ENCODE measurements around the gene NEURL4.
"Not testable (repeated sequence)": the region's sequence is repeated elsewhere in the genome, so short reads cannot be mapped to it uniquely, and the experiment has no call there.

Gene NEURL4

DNA sequence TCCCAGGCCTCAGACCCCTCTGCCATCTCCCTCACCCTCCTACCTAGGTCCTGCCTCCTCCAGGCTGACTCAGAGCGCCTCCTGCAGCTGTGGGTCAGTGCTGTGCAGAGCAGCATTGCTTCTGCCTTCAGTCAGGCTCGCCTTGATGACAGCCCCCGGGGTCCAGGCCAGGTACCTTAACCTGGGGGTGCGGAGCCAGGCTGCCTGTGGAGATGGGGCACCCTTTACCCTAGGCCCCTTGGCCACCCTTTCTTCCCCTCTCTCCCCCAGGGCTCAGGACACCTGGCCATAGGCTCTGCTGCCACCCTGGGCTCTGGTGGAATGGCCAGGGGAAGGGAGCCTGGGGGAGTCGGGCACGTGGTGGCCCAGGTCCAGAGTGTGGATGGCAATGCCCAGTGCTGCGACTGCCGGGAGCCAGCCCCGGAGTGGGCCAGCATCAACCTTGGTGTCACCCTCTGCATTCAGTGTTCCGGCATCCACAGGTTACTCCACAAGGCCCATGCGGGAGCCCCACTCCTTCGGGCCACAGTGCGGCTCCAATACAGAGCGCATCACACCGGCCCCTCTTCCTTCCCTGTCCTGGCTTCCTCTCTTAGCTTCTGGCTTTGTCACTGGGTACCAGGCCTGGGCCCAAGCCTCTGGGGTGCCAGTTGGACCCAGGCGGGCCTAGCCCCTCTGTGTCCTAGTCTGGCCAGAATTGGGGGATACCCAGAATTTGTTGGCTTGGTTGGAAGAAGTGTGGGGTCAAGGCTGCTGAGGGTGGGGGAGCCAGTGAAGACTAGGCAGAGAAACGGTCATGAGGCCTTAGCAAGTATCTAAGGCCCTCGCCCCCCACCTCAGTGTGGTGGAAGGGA, 17.9 kb upstream of the NEURL4 start:
- DNase-seq, result no peak

DNA sequence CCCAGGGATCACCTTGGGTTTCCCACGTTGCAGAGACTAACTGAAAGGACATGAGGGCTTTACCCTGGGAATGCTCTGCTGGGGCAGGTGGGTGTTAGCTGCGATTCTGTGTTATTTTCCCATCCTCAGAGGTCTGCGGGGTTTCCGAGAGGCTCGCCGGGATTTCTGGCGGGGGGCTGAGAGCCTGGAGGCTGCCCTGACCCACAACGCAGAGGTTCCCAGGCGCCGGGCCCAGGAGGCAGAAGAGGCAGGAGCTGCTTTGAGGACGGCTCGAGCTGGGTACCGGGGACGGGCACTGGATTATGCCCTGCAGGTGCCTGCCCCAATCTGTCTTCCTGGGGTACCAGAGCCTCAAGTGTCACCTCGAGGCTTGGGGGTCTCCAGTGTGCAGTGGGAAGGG, 14.1 kb upstream of the NEURL4 start:
- DNase-seq, result no peak

DNA sequence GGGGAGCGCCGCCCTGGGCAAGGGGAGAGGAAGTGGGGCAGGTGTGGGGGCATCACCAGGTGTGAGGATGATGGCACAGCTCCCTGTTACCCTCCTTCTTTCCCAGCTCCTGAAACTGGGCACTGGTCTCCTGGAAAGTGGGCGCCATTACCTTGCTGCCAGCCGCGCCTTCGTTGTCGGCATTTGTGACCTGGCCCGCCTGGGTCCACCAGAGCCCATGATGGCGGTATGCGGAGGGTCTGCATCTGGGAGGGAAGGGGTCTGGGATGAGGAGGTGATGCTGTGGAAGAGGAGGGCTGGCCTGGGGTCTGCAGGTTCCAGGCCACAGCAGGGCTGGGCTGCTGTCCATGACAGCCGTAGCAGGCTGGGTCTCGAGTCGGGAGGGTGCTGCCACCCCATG, 12.7 kb upstream of the NEURL4 start:
- no peak for DNase-seq

DNA sequence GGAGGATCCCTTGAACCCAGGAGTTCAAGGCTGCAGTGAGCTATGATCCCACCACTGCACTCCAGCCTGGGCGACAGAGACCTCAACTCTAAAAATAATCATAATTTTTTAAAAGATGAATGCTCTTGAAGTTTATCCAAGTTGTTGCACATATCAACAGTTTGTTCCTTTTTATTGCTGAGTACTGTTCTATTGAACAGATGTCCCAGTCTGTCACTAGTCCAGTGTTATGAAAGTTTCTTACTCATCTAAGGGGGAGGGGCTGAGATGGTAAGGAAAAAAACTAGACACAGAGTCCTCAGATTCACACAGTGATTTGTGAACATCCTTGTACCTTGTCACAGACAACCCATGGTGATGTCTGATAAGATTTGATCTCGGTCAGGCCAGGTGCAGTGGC, 11.0 kb upstream of the NEURL4 start:
- DNase-seq, result no peak

DNA sequence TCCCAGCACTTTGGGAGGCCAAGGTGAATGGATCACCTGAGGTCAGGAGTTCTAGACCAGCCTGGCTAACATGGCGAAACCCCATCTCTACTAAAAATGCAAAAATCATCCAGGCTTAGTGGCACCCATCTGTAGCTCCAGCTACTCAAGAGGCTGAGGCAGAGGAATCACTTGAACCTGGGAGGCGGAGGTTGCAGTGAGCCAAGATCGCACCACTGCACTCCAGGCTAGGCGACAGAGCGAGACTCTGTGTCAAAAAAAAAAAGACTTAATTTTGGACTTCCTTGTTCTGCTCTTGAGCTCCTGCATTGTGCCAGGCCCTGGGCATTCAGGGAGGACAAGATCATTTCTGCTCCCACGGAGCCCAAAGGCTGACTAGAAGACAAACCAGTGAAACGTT, 8.5 kb upstream of the NEURL4 start:
- DNase-seq, result not testable (repeated sequence)

DNA sequence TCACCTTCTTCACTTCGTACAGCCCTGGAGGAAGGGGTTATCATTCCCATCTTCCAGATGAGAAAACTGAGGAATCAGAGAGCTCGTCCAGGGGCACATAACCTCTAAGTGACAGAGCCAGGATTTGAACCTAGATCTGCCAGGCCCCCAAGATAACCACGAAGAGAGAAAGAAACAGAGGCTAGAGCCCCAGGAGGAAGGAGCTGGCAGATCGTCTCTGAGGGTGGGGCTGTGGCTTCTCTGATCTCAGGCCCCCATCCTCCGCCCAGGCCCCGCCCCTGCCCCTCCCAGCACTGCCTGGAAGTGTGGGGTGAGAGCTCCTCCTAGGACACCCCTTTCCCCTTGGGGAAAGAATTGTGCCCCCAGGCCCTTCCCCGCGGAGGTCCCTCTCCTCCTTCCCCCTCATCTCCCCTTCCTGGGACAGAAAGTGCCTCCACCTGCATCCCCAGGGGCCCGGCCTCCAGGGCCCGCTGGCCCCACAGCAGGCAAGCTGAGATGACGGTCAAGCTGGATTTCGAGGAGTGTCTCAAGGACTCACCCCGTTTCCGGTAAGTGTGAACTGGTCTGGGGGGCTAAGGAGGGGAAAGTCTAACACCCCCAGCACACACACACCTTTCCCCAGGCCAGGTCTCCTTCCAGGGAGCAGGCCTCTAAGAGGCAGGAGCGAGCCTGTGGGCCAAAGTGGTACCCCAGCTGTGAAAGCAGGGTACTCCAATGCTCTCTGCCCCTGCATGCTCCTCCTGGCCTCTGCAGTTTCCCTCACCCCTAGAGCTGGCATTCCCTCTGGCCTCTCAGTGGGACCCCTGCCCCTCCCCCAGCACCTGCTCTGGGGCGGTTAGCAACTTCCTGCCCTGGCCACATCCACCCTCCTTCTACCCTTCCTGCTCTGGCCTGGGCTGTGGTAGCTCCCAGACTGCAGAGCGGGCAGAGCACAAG, 7.4 kb upstream of the NEURL4 start, which contains the start of gene ACAP1:
Gene ACAP1, plus strand, starts transcription at position 290 of the 936 bp plus-strand sequence. Its CDS starts 206 bp downstream, at position 496.
- DNase-seq, result peak; percentile 95

DNA sequence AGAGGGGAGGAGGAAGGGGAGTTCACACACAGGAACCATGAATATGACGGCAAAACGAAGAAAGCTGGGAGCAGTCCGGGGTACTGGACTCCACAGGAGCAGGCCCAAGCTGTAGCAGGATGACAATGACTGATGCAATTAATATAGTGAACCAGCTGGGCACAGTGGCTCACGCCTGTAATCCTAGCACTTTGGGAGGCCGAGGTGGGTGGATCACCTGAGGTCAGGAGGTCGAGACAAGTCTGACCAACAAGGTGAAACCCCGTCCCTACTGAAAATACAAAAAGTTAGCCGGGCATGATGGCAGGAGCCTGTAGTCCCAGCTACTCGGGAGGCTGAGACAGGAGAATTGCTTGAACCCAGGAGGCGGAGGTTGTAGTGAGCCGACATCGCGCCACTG, 6.6 kb upstream of the NEURL4 start:
- DNase-seq, result not testable (repeated sequence)

DNA sequence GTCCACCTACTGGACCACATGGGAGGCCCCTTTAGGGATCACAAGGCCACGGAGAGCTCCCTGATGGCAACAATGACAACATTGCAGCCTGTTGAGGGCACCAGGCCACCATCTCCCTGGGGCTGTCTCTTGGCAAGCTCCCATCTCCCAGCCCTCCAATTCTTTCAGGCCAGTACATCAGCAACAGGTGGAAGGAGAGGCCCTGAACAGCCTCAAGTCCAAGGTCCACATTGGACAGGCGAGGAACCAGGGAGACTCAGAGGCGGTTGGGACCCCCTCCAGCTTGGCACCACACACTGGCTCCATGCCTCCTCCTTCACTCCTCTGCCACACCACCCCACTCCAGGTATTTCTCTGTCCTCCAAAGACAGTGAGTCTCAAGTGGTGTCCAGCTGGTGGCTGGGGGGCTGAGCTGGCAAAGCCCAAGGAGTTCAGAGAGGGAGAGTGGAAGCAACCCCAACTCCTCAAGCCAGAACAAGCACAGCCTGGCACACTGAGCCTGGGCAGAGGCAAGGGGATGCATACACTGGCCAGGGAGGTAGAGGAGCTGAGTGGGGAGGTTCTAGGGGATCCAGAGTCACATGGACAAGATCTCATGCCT, 5.9 kb upstream of the NEURL4 start:
- DNase-seq, result no peak

DNA sequence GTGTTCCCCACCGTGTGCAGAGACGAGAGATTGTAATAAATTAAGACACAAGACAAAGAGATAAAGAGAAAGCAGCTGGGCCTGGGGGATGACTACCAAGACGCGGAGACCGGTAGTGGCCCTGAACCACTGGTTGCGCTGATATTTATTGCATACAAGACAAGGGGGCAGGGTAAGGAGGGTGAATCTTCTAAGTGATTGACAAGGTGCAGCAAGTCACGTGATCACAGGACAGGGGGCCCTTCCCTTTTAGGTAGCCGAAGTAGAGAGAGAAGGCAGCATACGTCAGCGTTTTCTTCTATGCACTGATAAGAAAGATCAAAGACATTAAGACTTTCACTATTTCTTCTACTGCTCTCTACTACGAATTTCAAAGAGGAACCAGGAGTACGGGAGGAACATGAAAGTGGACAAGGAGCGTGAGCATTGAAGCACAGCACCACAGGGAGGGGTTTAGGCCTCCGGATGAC, 3.5 kb upstream of the NEURL4 start:
- peak; percentile 56 for DNase-seq

DNA sequence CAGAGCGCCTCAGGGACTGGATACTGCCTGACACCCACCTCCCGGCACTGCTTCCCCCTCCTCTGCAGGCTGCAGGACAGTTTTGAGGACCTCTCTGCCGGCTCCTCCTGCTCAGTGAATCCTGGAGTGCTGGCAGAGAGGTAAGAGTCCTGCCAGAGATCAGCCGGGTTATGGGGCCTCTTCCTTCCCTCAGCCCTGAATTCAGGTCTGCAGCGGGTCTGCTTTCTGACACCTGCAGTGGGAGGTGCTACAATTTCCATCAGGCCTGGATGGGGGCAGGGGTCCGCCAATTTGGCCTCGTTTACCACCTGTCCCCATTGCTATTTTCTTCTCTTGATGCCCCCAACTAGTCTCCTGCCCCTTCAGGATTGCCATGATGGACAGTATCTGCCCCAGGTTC, 3.0 kb upstream of the NEURL4 start:
- no peak for DNase-seq

DNA sequence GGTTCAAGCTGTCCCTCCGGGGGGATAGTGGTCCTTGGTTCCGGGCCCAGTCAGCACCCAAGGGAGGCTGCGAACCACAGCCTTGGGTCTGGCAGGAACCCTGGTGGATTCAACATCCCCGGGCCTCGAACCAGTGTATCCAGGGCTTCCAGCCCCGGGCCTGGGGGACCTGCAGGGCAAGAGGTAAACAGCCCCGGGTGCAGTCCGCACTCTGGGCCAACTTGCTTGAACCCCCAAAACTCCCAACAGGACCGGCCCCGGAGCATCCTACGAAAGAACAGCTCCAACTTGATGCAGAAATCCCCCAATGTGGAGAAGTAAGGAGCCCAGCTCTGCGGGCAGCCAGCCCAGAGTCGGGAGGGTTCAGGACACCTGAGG, 1.5 kb upstream of the NEURL4 start:
- DNase-seq, result no peak

DNA sequence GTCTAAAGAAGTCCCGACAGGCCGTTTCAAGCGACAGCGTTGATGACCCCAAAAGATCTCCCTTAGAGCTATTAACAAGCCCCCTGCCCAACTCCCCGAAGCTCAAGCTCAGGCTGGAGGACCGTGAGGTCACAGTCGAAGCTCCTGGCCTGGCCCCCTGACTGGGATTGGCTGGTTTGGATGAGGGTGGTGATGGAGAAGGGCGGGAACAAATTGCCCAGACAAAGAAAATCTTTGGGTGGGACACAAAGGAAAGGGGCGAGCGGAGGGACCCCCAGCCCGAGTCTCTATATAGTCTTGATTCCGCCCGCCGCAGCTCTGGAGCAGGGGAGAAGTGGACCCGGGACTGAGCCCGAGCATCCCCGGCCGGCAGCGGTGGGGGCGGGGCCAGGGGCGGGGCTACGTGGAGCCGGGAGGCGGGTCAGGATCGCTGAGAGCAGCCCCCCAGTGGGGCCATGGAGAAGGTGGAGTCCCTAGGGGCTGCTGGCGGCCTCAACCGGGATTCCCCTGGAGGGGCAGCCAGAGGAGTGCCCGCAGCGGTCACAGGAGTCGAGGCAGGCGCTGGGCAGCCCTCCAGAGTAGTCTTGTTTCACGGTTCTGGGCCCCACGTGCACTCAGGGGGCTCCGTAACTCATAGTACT, 982 bp upstream of the NEURL4 start:
- DNase-seq, result peak; percentile 87

DNA sequence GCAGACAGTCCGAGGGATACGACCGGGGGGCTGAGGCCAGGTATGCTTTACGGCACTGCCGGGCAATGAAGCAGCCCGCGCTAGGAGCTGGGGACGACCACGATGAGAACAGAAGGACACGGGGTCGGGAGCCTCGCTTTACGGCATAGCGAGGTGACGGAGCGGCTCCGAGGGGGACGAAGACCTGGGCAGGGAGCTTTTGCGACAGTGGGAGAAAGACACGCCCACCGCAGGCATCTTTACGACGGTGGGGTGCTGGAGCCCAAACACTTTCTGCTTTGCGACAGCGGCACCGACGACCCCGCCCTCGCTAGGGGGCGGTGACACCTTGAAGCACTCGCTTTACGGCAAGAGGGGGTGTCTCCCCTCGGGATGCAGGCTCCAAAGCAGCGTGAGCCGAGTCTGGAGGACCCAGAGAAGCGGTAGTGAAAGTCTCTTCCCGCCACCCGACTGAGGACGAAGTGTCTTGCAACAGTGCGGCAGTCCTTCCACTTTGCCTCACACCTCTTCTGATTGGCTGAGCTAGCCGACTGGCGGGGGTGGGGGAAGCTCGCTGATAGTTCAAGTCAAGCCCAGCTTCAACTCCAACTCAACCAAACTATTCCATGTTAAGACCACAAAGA, 350 bp upstream of the NEURL4 start:
- DNase-seq, result peak; percentile 98

DNA sequence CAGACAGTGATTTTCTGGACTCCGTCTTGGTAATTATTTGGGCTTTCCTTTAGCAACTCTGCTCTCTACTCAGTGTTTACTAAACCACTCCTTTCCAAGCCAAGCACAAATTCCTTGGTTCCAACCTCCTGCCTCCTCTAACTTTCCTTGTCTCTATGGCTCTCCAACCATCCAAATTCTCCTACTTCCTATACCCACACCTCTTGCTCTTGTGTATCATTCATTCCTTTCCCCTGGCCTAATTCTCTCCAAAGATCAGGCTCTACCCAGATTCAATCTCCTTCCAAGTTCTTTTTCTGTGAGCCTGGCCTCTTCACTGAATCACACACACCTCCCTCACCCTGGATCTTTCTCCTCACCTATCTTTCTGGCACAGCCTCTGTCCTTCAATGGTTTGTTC, 1.1 kb downstream of the NEURL4 start:
- no peak for DNase-seq

DNA sequence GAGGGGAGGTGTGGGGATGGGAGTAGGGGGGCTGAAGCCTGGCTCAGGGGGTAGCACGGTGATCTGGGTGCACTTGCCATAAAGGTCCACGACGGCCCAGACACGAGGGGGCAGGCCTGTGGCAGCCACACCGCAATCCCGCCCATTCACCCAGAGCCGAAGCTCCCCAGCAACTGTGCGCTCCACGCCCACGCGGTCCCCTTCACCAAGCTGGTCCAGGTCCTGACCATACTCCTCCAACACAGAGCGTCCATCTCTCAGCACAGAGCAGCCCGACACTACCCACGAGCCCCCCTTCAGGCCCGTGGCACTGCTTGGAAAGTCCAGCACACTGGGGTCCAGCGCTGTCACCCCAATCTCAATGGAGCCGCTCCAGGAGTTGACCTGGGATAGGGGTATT, 1.6 kb downstream of the NEURL4 start:
- DNase-seq, result no peak

DNA sequence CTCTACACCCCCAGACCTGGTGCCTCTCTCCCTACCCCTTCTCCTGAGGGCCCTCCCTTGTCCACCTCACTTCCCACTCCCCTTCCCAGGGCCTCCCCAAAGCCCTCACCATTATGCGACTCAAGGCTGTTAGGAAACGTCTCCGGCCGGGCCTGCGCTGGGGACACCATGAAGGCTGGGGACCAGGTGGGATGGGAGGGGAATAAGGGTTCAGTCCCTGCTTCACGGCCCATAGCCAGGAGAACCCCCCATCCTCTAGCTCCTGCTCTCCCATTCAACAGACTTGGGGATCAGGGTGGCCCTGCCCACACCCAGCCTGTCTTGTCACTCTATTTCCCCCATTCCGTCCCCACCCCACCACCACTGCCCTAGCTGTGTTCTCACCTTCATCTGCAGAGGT, 2.1 kb downstream of the NEURL4 start:
- DNase-seq, result no peak

DNA sequence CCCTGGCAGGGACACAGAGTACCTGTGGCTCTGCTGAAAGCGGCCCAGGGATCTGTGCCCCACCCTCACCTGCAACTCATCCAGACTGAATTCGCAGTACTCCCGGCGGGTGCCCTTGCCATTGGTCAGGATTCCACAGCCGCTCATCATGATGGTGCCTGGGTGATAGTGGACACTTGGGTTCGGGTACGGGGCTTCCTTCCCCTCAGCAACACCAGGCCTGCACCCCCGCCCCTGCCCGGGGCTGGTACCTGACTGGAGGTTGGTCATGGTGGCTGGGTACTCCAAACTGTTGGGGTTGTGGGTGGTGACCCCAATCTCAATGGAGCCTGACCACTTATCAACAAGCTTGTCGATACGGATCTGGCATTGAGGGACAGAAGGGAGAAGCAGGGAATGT, 2.9 kb downstream of the NEURL4 start:
- no peak for DNase-seq

DNA sequence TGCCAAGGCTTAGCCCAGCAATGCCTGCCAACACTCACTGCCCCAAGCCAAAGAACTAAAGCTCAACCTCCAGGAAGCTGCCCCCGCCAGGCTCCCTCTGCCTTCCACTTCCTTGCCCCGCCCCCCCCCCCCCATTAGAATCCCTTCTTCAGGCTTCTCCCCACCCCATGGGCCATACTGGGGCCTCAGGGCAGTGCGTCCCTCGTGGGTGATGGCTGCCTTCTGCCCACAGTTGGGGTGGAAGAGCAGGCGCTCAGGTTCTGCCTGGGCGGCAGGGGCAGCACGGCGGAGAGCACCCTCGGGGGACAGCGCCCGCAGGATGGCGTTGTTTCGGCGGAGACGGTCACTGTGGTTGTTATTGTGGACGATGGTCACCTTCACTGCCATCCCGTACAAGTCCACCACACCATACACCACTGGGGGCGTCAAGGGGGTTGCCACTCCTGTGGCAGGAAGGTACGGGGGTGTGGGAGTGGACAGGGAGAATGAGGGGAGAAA, 4.1 kb downstream of the NEURL4 start:
- DNase-seq, result no peak

DNA sequence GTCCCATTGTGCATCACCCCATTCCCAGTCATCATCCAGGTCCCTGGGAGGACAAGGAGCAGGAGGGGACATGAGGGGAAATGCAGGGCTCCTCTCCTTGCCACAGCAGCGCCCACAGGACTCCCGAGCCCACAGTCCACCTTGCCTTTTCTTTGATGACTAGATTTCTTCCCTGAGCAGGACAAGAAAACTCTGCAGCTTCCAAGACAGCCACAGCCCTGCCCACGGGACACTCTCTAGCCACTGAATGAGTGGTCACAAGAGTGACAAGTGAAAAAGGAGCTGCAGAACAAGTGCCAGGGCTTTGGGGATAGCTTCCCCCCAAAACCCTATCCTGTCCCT, 4.7 kb downstream of the NEURL4 start:
- DNase-seq, result no peak

DNA sequence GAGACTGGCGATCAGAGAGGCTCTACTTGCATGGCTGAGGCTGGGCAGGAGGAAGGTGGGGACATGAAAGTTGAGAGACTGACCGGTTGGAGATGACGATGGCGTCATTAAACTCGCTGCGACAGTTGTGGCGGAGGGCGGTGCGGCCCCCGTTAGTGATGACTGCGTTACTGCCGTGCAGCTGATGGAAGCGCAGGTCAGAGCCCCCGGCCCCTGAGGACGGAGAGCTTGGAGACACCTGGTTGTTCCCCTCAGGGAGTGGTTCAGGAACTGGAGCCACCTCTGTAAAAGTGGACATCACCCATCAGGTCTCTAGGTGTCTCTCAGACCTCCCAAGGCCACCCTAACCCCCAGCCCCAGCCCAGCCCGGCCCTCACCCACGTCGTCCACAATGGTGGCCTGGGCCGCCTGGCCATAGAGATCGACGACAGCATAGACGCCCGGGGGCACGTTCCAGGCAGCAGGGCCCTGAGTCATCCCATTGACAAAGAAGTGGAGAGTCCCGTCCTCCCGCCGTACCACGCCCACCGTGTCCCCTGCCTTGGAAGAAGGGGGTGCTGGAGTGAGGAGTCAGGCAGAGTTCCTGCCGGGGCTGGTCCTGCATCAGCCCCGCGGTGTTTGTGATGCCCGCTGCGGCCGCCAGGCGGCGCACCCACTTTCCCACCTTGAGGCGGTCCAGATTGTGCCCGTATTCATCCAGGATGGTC, 5.3 kb downstream of the NEURL4 start:
- peak; percentile 72 for DNase-seq

DNA sequence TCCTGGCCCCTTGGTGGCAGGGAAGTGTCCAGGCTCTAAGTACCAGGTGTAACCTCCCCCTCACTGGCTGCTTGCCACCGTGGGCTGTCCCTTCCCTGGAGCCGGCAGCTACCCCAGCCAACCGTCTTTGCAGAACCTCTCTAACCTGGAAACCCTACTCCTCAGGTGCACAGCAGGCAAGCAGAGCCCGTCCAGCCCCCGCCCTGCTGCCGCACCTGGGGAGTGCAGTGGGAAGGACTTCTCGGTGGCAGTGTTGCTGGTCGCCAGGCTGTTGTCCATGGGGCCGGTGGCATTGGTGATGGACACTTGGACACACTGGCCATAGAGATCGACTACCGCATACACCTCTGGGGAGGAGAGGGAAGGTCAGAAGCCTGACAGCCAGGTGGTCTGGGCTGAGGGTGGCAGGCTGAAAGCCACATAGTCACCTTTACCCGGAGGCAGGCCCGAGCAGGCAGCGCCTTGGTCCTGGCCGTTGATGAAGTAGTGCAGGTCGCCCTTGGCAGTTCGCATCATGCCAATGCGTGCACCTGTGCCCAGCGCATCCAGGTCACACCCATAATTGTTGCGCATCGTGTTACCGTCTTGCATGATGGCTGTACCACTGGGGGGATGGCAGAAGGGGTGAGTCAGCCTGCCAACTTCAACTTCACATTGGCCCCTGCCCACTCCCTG, 6.5 kb downstream of the NEURL4 start:
- DNase-seq, result no peak

Measured in stimulated activated CD4-positive, alpha-beta T cell treated with anti-CD3 and anti-CD28 coated beads, Interleukin-15, amount 100 ng/mL, for 24 hours (primary cell).